Esophagus squamous epithelium (tissue), 4 donors: ENCODE results near the gene RPL37.

Source experiments
- POLR2A ChIP-seq, 4 donors: fragments of 450-650 bp; IDR thresholded peaks; one replicate each; pipeline ENCODE4 v1.6.1; 2017; ENCODE audit warnings: antibody characterized with exemption in 4 of 4, mild to moderate bottlenecking in 4 of 4, moderate library complexity in 3 of 4
- TF ChIP-seq, protein P1 (sequence below), 6 experiments: fragments of 450-650 bp in 4 of 6; fragments of 200-600 bp in 2 of 6; sonication (generic) in 2 of 6; IDR thresholded peaks; one replicate each; pipeline ENCODE4 v1.5.1; 2016 to 2019; ENCODE audit warnings: antibody characterized with exemption in 6 of 6, mild to moderate bottlenecking in 4 of 6, moderate library complexity in 4 of 6

DNA sequence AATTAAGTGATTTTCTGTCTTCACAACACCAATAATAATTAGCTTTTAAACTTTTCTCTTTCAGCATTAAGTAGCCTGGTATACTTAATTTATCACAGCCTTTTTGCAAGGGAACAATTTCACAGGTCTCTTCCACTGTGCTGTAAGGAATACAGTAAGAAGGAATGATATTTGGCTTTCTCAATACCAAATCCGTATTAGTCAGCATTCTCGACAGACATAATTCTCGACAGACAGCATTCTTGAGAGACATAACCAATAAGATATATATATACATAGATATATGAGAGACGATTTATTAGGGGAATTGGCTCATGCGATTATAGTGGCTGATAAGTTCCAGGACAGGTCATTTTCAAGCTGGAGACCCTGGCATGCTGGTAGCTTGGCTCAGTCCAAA is 54.8 kb downstream of the RPL37 start:
- TF ChIP-seq POLR2A (IDR thresholded peaks at IDR 0.05) = no peak
- TF ChIP-seq, protein P1, sequence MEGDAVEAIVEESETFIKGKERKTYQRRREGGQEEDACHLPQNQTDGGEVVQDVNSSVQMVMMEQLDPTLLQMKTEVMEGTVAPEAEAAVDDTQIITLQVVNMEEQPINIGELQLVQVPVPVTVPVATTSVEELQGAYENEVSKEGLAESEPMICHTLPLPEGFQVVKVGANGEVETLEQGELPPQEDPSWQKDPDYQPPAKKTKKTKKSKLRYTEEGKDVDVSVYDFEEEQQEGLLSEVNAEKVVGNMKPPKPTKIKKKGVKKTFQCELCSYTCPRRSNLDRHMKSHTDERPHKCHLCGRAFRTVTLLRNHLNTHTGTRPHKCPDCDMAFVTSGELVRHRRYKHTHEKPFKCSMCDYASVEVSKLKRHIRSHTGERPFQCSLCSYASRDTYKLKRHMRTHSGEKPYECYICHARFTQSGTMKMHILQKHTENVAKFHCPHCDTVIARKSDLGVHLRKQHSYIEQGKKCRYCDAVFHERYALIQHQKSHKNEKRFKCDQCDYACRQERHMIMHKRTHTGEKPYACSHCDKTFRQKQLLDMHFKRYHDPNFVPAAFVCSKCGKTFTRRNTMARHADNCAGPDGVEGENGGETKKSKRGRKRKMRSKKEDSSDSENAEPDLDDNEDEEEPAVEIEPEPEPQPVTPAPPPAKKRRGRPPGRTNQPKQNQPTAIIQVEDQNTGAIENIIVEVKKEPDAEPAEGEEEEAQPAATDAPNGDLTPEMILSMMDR (IDR thresholded peaks at IDR 0.05) = no peak
